PC-3 (cell line): ENCODE results near the gene FGD3. TPM values are rescaled to one million over a fixed set of nuclear protein-coding genes. Genes with fewer than 3 reads are reported as not detected.

Source experiments
- ATAC-seq: fragments of 200-7000 bp; cut with Tn5 transposase; 2 replicates; pipeline ENCODE4 v1.9.1; 2020; ENCODE audit warnings: mild to moderate bottlenecking, moderate library complexity
- BruUV-seq: library from RNA; stranded (reverse); fragments of 400-500 nt; replicated peaks from 2 replicates; lab custom pipeline; 2021; lab: Mats Ljungman, UMichigan
- CTCF ChIA-PET: fragments of 300-600 bp; sonication (Branson Sonifier 250); formaldehyde crosslinking; loops from one replicate; lab custom pipeline; 2022; ENCODE audit warnings: antibody characterized with exemption; lab: Charles Lee
- POLR2A ChIA-PET: fragments of 300-600 bp; sonication (Branson Sonifier 250); formaldehyde crosslinking; loops from one replicate; lab custom pipeline; 2022; ENCODE audit warnings: antibody characterized with exemption; ENCODE audit not compliant: unreplicated experiment; lab: Charles Lee
- DNase-seq: peaks from one replicate; pipeline ENCODE4 v3.0.0-alpha.2; 2015
- H2AFZ ChIP-seq: fragments of 300-600 bp; sonication (generic); 2 replicates; pipeline ENCODE4 v1.6.0; 2016; ENCODE audit warnings: antibody characterized with exemption, low read length
- H3F3A ChIP-seq: fragments of 300-600 bp; sonication (generic); one replicate; pipeline ENCODE4 v1.6.0; 2017; ENCODE audit warnings: antibody characterized with exemption, low read length, control low read depth, mild to moderate bottlenecking; ENCODE audit not compliant: unreplicated experiment
- H3K27ac ChIP-seq: fragments of 300-600 bp; sonication (generic); 2 replicates; pipeline ENCODE4 v1.5.1; 2016; ENCODE audit warnings: mild to moderate bottlenecking, low read length
- H3K27me3 ChIP-seq: fragments of 300-600 bp; sonication (generic); 2 replicates; pipeline ENCODE4 v1.6.1; 2016; ENCODE audit warnings: low read length, mixed read lengths
- H3K36me3 ChIP-seq: fragments of 300-600 bp; sonication (generic); 2 replicates; pipeline ENCODE4 v1.6.1; 2016; ENCODE audit warnings: low read depth, mixed run types, low read length, mixed read lengths
- H3K4me1 ChIP-seq: fragments of 300-600 bp; sonication (generic); 2 replicates; pipeline ENCODE4 v1.5.1; 2016; ENCODE audit warnings: low read length; ENCODE audit not compliant: insufficient read depth
- H3K4me2 ChIP-seq: fragments of 300-600 bp; sonication (generic); 2 replicates; pipeline ENCODE4 v1.6.0; 2016; ENCODE audit warnings: low read length
- H3K4me3 ChIP-seq: fragments of 300-600 bp; sonication (generic); 2 replicates; pipeline ENCODE4 v1.5.1; 2016; ENCODE audit warnings: mild to moderate bottlenecking, low read length, mixed read lengths
- H3K79me2 ChIP-seq: fragments of 300-600 bp; sonication (generic); 2 replicates; pipeline ENCODE4 v1.6.1; 2017; ENCODE audit warnings: low read length, mixed read lengths
- H3K9ac ChIP-seq: fragments of 300-600 bp; sonication (generic); 2 replicates; pipeline ENCODE4 v1.6.0; 2016; ENCODE audit warnings: mild to moderate bottlenecking, low read length
- H3K9me2 ChIP-seq: fragments of 300-600 bp; sonication (generic); replicated peaks from 2 replicates; pipeline ENCODE4 v1.6.1; 2016; ENCODE audit warnings: mixed run types, low read length, mixed read lengths
- H3K9me3 ChIP-seq: fragments of 300-600 bp; sonication (generic); 2 replicates; pipeline ENCODE4 v1.6.1; 2016; ENCODE audit warnings: low read length, mixed read lengths
- H4K20me1 ChIP-seq: fragments of 300-600 bp; sonication (generic); 2 replicates; pipeline ENCODE4 v1.6.1; 2016; ENCODE audit warnings: low read length, mixed read lengths
- CTCF ChIP-seq: fragments of 300-600 bp; sonication (generic); conservative IDR thresholded peaks from 2 replicates; pipeline ENCODE4 v1.5.1; 2017; ENCODE audit warnings: antibody characterized with exemption, low read depth, mild to moderate bottlenecking, low read length
- EZH2 ChIP-seq: fragments of 300-600 bp; sonication (generic); IDR thresholded peaks from one replicate; pipeline ENCODE4 v1.6.1; 2017; ENCODE audit warnings: antibody characterized with exemption, mild to moderate bottlenecking, low read length; ENCODE audit not compliant: unreplicated experiment
- EZH2phosphoT487 ChIP-seq: fragments of 300-600 bp; sonication (generic); IDR thresholded peaks from 2 replicates; pipeline ENCODE4 v1.6.1; 2018; ENCODE audit warnings: mild to moderate bottlenecking, antibody characterized with exemption, low read length, borderline replicate concordance
- intact Hi-C: fragments of 100-400 bp; cut with micrococcal nuclease; formaldehyde crosslinking; loops from 2 replicates; pipeline ENCODE4 v1.9.0; 2023
- total RNA-seq: library from RNA; depleted of rRNA; stranded (reverse); fragments of >200 nt; gene quantifications from 2 replicates; pipeline ENCODE4 v1.2.3, GENCODE V29; 2014

FGD3 gene
- total RNA-seq, 1 experiment from 2014 or later, result 5.4 TPM

GRCh38 chr9:93024986-93025630 lies 77.8 kb downstream of the FGD3 start:
- CTCF ChIA-PET, result no interaction called here
- ATAC-seq (no peak), DNase-seq (no peak)
- H3K79me2 ChIP-seq, result no peaks in the 10 kb centered on the region
- no peak overlapping the region for H3K4me3 ChIP-seq
- H3F3A ChIP-seq, result no peaks in the 10 kb centered on the region
- no peaks in the 10 kb centered on the region for H3K36me3 ChIP-seq
- H3K9me3 ChIP-seq, result no peaks in the 10 kb centered on the region
- H3K9ac ChIP-seq, result no peak overlapping the region
- no TSS peak for BruUV-seq
- no peak overlapping the region for H2AFZ ChIP-seq
- H4K20me1 ChIP-seq, result no peaks in the 10 kb centered on the region
- no peak for TF ChIP-seq CTCF
- TF ChIP-seq EZH2, result no peak
- TF ChIP-seq EZH2phosphoT487, result no peak
- no peak overlapping the region for H3K27ac ChIP-seq
- intact Hi-C loops, result no loop called here
- no peaks in the 10 kb centered on the region for H3K4me1 ChIP-seq
- no peak overlapping the region for H3K4me2 ChIP-seq
- POLR2A ChIA-PET, result no interaction called here
- H3K9me2 ChIP-seq, result no peaks in the 10 kb centered on the region
- H3K27me3 ChIP-seq, result no peaks in the 10 kb centered on the region

- Histone ChIP-seq H3K79me2 (no peaks in the 10 kb centered on the region), H3K4me1 (no peaks in the 10 kb centered on the region), H3K9me3 (no peaks in the 10 kb centered on the region), H3K4me2 (no peak overlapping the region), H3K27me3 (no peaks in the 10 kb centered on the region), H3K9me2 (no peaks in the 10 kb centered on the region), H3F3A (no peaks in the 10 kb centered on the region), H3K36me3 (no peaks in the 10 kb centered on the region), H4K20me1 (no peaks in the 10 kb centered on the region), H3K27ac (no peak overlapping the region), H2AFZ (no peak overlapping the region), H3K9ac (no peak overlapping the region), H3K4me3 (no peak overlapping the region)
- ATAC-seq (no peak), DNase-seq (no peak)
- ChIA-PET CTCF (no interaction called here), POLR2A (no interaction called here)
- BruUV-seq, result no TSS peak
- intact Hi-C loops, result no loop called here
- TF ChIP-seq EZH2 (no peak), CTCF (no peak), EZH2phosphoT487 (no peak)
Measured at GRCh38 chr9:93025736-93026135, 78.4 kb downstream of the FGD3 start.

GRCh38 chr9:93026640-93027039 lies 79.3 kb downstream of the FGD3 start:
- BruUV-seq, result no TSS peak
- POLR2A ChIA-PET, result no interaction called here
- Histone ChIP-seq H3K79me2 (no peaks in the 10 kb centered on the region), H3K27me3 (no peaks in the 10 kb centered on the region), H3K36me3 (no peaks in the 10 kb centered on the region), H4K20me1 (no peaks in the 10 kb centered on the region), H3K4me2 (no peak overlapping the region), H3K9me3 (no peaks in the 10 kb centered on the region), H2AFZ (no peak overlapping the region), H3F3A (no peaks in the 10 kb centered on the region), H3K9me2 (no peaks in the 10 kb centered on the region), H3K27ac (no peak overlapping the region), H3K9ac (no peak overlapping the region), H3K4me1 (no peaks in the 10 kb centered on the region), H3K4me3 (no peak overlapping the region)
- CTCF ChIA-PET, result no interaction called here
- TF ChIP-seq CTCF, result no peak
- no peak for TF ChIP-seq EZH2
- TF ChIP-seq EZH2phosphoT487, result no peak
- intact Hi-C loops, result no loop called here
- ATAC-seq (no peak), DNase-seq (no peak)
